ENCODE measurements around the gene FGD6.
"Not testable (repeated sequence)": the region's sequence is repeated elsewhere in the genome, so short reads cannot be mapped to it uniquely, and the experiment has no call there.

Gene FGD6

GRCh38 chr12:95234187-95234586, 16.9 kb upstream of the FGD6 start:
- DNase-seq (ENCODE audit: low read depth in 2 of 2), result not testable (repeated sequence)

GRCh38 chr12:95231190-95231589, 13.9 kb upstream of the FGD6 start:
- no peak for DNase-seq (ENCODE audit: low read depth in 2 of 2)

- DNase-seq (ENCODE audit: low read depth in 2 of 2), result no peak
Observed at GRCh38 chr12:95230313-95230712, 13.0 kb upstream of the FGD6 start.

GRCh38 chr12:95229636-95230035, 12.4 kb upstream of the FGD6 start:
- no peak for DNase-seq (ENCODE audit: low read depth in 2 of 2)

- DNase-seq (ENCODE audit: low read depth in 2 of 2), result no peak
Observed at GRCh38 chr12:95228617-95229016, 11.3 kb upstream of the FGD6 start.

GRCh38 chr12:95227818-95228356, 10.6 kb upstream of the FGD6 start:
- DNase-seq (ENCODE audit: low read depth in 2 of 2), result no peak

GRCh38 chr12:95225645-95226212, 8.5 kb upstream of the FGD6 start:
- DNase-seq (ENCODE audit: low read depth in 2 of 2), result no peak

- peak; percentile 33 to 34 for DNase-seq (ENCODE audit: low read depth in 2 of 2)
Observed at GRCh38 chr12:95224202-95225170, 7.2 kb upstream of the FGD6 start.

GRCh38 chr12:95220726-95221125, 3.5 kb upstream of the FGD6 start:
- no peak for DNase-seq (ENCODE audit: low read depth in 2 of 2)

- no peak for DNase-seq (ENCODE audit: low read depth in 2 of 2)
Observed at GRCh38 chr12:95220190-95220589, 2.9 kb upstream of the FGD6 start.

GRCh38 chr12:95218150-95219133, 1.2 kb upstream of the FGD6 start:
- no peak for DNase-seq (ENCODE audit: low read depth in 2 of 2)

- DNase-seq (ENCODE audit: low read depth in 2 of 2), result no peak
Observed at GRCh38 chr12:95216711-95217376, 423 bp downstream of the FGD6 start.

GRCh38 chr12:95215949-95216348, 1.3 kb downstream of the FGD6 start:
- DNase-seq (ENCODE audit: low read depth in 2 of 2), result peak in 1 of 2 experiments; percentile 44

GRCh38 chr12:95214466-95214865, 2.8 kb downstream of the FGD6 start:
- no peak for DNase-seq (ENCODE audit: low read depth in 2 of 2)

- no peak for DNase-seq (ENCODE audit: low read depth in 2 of 2)
Observed at GRCh38 chr12:95213928-95214327, 3.3 kb downstream of the FGD6 start.

- no peak for DNase-seq (ENCODE audit: low read depth in 2 of 2)
Observed at GRCh38 chr12:95213119-95213518, 4.1 kb downstream of the FGD6 start.

- DNase-seq (ENCODE audit: low read depth in 2 of 2), result no peak
Observed at GRCh38 chr12:95212586-95212985, 4.7 kb downstream of the FGD6 start.

- DNase-seq (ENCODE audit: low read depth in 2 of 2), result no peak
Observed at GRCh38 chr12:95208678-95209077, 8.6 kb downstream of the FGD6 start.

GRCh38 chr12:95207407-95207806, 9.9 kb downstream of the FGD6 start:
- no peak for DNase-seq (ENCODE audit: low read depth in 2 of 2)

GRCh38 chr12:95206916-95207315, 10.4 kb downstream of the FGD6 start:
- DNase-seq (ENCODE audit: low read depth in 2 of 2), result no peak

GRCh38 chr12:95205685-95206084, 11.6 kb downstream of the FGD6 start:
- peak in 1 of 2 experiments; percentile 32 for DNase-seq (ENCODE audit: low read depth in 2 of 2)

All from fibroblast of skin of left biceps (primary cell).